ENCODE measurements around the gene GH1.

DNA sequence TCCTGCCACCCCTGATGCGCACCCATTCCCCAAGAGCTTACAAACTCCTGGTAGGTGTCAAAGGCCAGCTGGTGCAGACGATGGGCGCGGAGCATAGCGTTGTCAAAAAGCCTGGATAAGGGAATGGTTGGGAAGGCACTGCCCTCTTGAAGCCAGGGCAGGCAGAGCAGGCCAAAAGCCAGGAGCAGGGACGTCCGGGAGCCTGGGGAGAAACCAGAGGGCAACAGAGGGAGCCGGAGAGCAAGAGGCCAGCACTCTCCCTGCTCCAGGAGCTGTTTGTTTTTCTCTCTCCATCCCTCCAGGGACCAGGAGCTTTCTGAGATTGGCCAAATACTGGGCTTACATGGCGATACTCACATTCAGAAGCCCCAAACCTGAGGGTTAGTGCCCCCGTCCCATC, 334 bp downstream of the GH1 start:
- TF ChIP-seq ZNF274 (IDR thresholded peaks at IDR 0.05; ENCODE audit: low read depth, low read length): no peak
- TF ChIP-seq YY1 (IDR thresholded peaks at IDR 0.05; ENCODE audit: insufficient read depth, insufficient read length): no peak
- TF ChIP-seq SUZ12 (IDR thresholded peaks at IDR 0.05; ENCODE audit: extremely low read depth, insufficient read depth, insufficient read length): no peak
